Heart left ventricle (tissue), 16 donors: ENCODE results near the gene ZNF839. TPM values are rescaled to one million over a fixed set of nuclear protein-coding genes. Genes with fewer than 3 reads are reported as not detected.

ENCODE experiments used
- ATAC-seq, 4 donors: fragments of 200-7000 bp; cut with Tn5 transposase; one replicate each; pipeline ENCODE4 v1.9.1; 2020 to 2022; ENCODE audit warnings: moderate library complexity in 4 of 4, mild to moderate bottlenecking in 3 of 4, moderate number of reproducible peaks in 1 of 4
- DNase-seq, 5 donors: peaks; one replicate each; pipeline ENCODE4 v3.0.0-alpha.2; 2020
- H3K27ac ChIP-seq, 12 donors: fragments of 200-600 bp; sonication (generic) in 4 of 12; one replicate each; pipeline versions ENCODE4 v1.5.0 to v1.8.0; 2016 to 2022; ENCODE audit warnings: mild to moderate bottlenecking in 2 of 12
- H3K27me3 ChIP-seq, 9 donors: fragments of 200-600 bp; sonication (generic) in 2 of 9; one replicate each; pipeline versions ENCODE4 v1.5.1 to v1.8.0; 2016 to 2022; ENCODE audit warnings: mild to moderate bottlenecking in 3 of 9
- H3K36me3 ChIP-seq, 9 donors: fragments of 200-600 bp; sonication (generic) in 2 of 9; one replicate each; pipeline versions ENCODE4 v1.5.0 to v1.8.0; 2018 to 2022; ENCODE audit warnings: mild to moderate bottlenecking in 2 of 9
- H3K4me1 ChIP-seq, 12 donors: fragments of 200-600 bp; sonication (generic) in 4 of 12; one replicate each; pipeline versions ENCODE4 v1.5.0 to v1.8.0; 2016 to 2022; ENCODE audit warnings: mild to moderate bottlenecking in 3 of 12
- H3K4me3 ChIP-seq, 12 donors: fragments of 200-600 bp; sonication (generic) in 4 of 12; one replicate each; pipeline versions ENCODE4 v1.5.0 to v1.8.0; 2017 to 2022; ENCODE audit warnings: mild to moderate bottlenecking in 9 of 12, moderate library complexity in 4 of 12
- H3K9me3 ChIP-seq, 12 donors: fragments of 200-600 bp; sonication (generic) in 4 of 12; one replicate each; pipeline versions ENCODE4 v1.5.0 to v1.8.0; 2016 to 2022; ENCODE audit warnings: mild to moderate bottlenecking in 1 of 12
- CTCF ChIP-seq, 12 donors: fragments of 200-600 bp; sonication (generic) in 4 of 12; IDR thresholded peaks; one replicate each; pipeline versions ENCODE4 v1.5.0 to v1.8.0; 2018 to 2022; ENCODE audit warnings: antibody characterized with exemption in 12 of 12, mild to moderate bottlenecking in 5 of 12
- POLR2A ChIP-seq, 2 donors: fragments of 450-650 bp; IDR thresholded peaks; one replicate each; pipeline ENCODE4 v1.6.1; 2017; ENCODE audit warnings: antibody characterized with exemption in 2 of 2, mild to moderate bottlenecking in 2 of 2, moderate library complexity in 2 of 2
- WGBS, 4 donors: extraction: QIAGEN DNeasy Blood & Tissue Kit in 2 of 4; methylation state at CpG; one replicate each; pipeline versions ENCODE4 v1.1.5 to v1.1.7; 2013 to 2018; 5-methylcytosine and 5-hydroxymethylcytosine counted together
- intact Hi-C, 10 donors: fragments of 100-400 bp; cut with DNase I; formaldehyde crosslinking; loops; one replicate each; pipeline versions ENCODE4 v1.11.1 to v1.14.2; 2022
- polyA plus RNA-seq, 2 donors: library from polyadenylated mRNA; stranded (reverse); fragments of 200-250 nt; gene quantifications; one replicate each; pipeline ENCODE4 v1.2.3, GENCODE V29; 2013
- total RNA-seq, 9 donors: library from RNA; depleted of rRNA in 2 of 9; stranded (reverse); fragments of >200 nt in 2 of 9; fragmentation: NEBNext Ultra II Directional in 3 of 9; extraction: Animal tissue kit (Norgen Biotek cat#: 25700) in 3 of 9; gene quantifications; one replicate each; pipeline versions ENCODE4 v1.1.0 to v1.2.4, GENCODE V29; 2016 to 2023
- donor health status: ischemic (EF 13 %, LVEDD 7.1; RV severe dilation, severe dysfunction).
- donor health status: healthy with polysubstance abuse.
- donor health status: DM: no; HTN: yes; CAD: no.
- donor health status: DM: no; HTN: no; CAD: no.
- donor health status: ischemic (EF 25% LVEDD 6.9; RV normal size, moderate dysfunction).
- donor health status: ischemic (EF 25% LVEDD 5.7; RV mildly dilated, moderate dysfunction).
- donor health status: healthy.
- donor health status: DM: yes; HTN: yes; CAD: no.
- donor health status: ischemic (EF 35%, LVEDD 5.7; RV mildly dilated, moderate dysfunction).
- donor health status: nonischemic (EF 11% LVEDD 7.7; RV severe dilation, severe dysfunction).
- donor health status: DM: yes; HTN: yes; CAD: no.
- donor health status: PGD.
- donor health status: ischemic (EF 29% LVEDD 5.4; RV normal size, mild dysfunction).
- donor health status: nonischemic (EF 23%, LVEDD 6.1; RV moderate dilation, normal function).

Gene ZNF839
- total and polyA plus RNA-seq, 11 donors: 4.3 to 12.3 (median 8.7) TPM

GRCh38 chr14:102387086-102387485 is 67.5 kb downstream of the ZNF839 start:
- Histone ChIP-seq H3K9me3 (no peaks in the 10 kb centered on the region), H3K36me3 (peaks cover 0 to 48% (median 9%) of the 10 kb centered on the region in 9 donors), H3K27ac (no peak overlapping the region), H3K4me3 (no peak overlapping the region), H3K27me3 (no peaks in the 10 kb centered on the region), H3K4me1 (peaks cover 0 to 18% (median 8%) of the 10 kb centered on the region in 12 donors)
- intact Hi-C loops: no loop called here
- TF ChIP-seq CTCF (IDR thresholded peaks at IDR 0.05) (no peak), POLR2A (IDR thresholded peaks at IDR 0.05) (no peak)
- ATAC-seq (no peak), DNase-seq (no peak)

GRCh38 chr14:102389246-102389645 is 69.7 kb downstream of the ZNF839 start:
- Histone ChIP-seq H3K27me3 (no peaks in the 10 kb centered on the region), H3K9me3 (no peaks in the 10 kb centered on the region), H3K4me3 (no peak overlapping the region), H3K36me3 (peaks cover 0 to 30% (median 5%) of the 10 kb centered on the region in 9 donors), H3K4me1 (peaks cover 0 to 23% (median 12%) of the 10 kb centered on the region in 12 donors), H3K27ac (peak overlapping the region in 1 of 12 donors; percentile 13)
- TF ChIP-seq POLR2A (IDR thresholded peaks at IDR 0.05) (no peak), CTCF (IDR thresholded peaks at IDR 0.05) (no peak)
- 93 to 98% (median 96%) methylated on average over 2 of the region's 2 CpGs for WGBS, 4 donors
- ATAC-seq (no peak), DNase-seq (no peak)
- intact Hi-C loops: no loop called here

GRCh38 chr14:102390064-102390855 is 70.7 kb downstream of the ZNF839 start:
- Histone ChIP-seq H3K27me3 (no peaks in the 10 kb centered on the region), H3K4me1 (peaks cover 0 to 23% (median 12%) of the 10 kb centered on the region in 12 donors), H3K27ac (peak overlapping the region in 2 of 12 donors; percentile 9 to 13), H3K4me3 (no peak overlapping the region), H3K36me3 (peaks cover 0 to 27% (median 5%) of the 10 kb centered on the region in 9 donors), H3K9me3 (no peaks in the 10 kb centered on the region)
- DNase-seq: no peak
- WGBS, 4 donors: 62 to 80% (median 71%) methylated on average over 2 of the region's 2 CpGs
- intact Hi-C loops: no loop called here
- ATAC-seq: no peak
- no peak for TF ChIP-seq POLR2A (IDR thresholded peaks at IDR 0.05)
- no peak for TF ChIP-seq CTCF (IDR thresholded peaks at IDR 0.05)

Other genes with a start within 250 kb of the ZNF839 start
- 100 to 1,000 TPM; 351 to 854 (median 427) TPM for gene HSP90AA1, start 232.7 kb upstream of the ZNF839 start, total RNA-seq
- gene HSP90AA1, start 232.7 kb upstream of the ZNF839 start, polyA plus RNA-seq: 100 to 1,000 TPM; 377 to 956 TPM
- 10 to 100 TPM; 15.8 to 26.5 (median 21.2) TPM for gene WDR20, start 179.8 kb upstream of the ZNF839 start, total RNA-seq
- gene WDR20, start 179.8 kb upstream of the ZNF839 start, polyA plus RNA-seq: 10 to 100 TPM; 10.4 to 15.9 TPM
- gene MOK, start 14.6 kb upstream of the ZNF839 start, total RNA-seq: 10 to 100 TPM in 6 of 9 donors, 1 to 10 TPM in 3; 8.7 to 14.4 (median 12.7) TPM
- 10 to 100 TPM in 1 of 2 donors, 1 to 10 TPM in 1; 10.0 to 18.1 TPM for gene MOK, start 14.6 kb upstream of the ZNF839 start, polyA plus RNA-seq
- gene CINP, start 43.1 kb downstream of the ZNF839 start, total RNA-seq: 10 to 100 TPM; 26.4 to 40.0 (median 33.8) TPM
- gene CINP, start 43.1 kb downstream of the ZNF839 start, polyA plus RNA-seq: 10 to 100 TPM; 40.5 to 51.6 TPM
- gene TECPR2, start 43.2 kb downstream of the ZNF839 start, total RNA-seq: 10 to 100 TPM; 16.8 to 30.6 (median 27.8) TPM
- 10 to 100 TPM in 1 of 2 donors, 1 to 10 TPM in 1; 9.9 to 15.8 TPM for gene TECPR2, start 43.2 kb downstream of the ZNF839 start, polyA plus RNA-seq
- 100 to 1,000 TPM in 6 of 9 donors, 10 to 100 TPM in 3; 77.6 to 271 (median 141) TPM for gene ANKRD9, start 190.0 kb downstream of the ZNF839 start, total RNA-seq
- gene ANKRD9, start 190.0 kb downstream of the ZNF839 start, polyA plus RNA-seq: 10 to 100 TPM; 42.2 to 60.2 TPM